Activated CD8-positive, alpha-beta T cell treated with anti-CD3 and anti-CD28 coated beads for 36 hours (primary cell): Measurements from ENCODE around the gene PPFIBP1. TPM values are rescaled to one million over a fixed set of nuclear protein-coding genes. Genes with fewer than 3 reads are reported as not detected.

Experiments
- ATAC-seq: fragments of 200-7000 bp; cut with Tn5 transposase; one replicate; pipeline ENCODE4 v1.10.0; 2021; ENCODE audit warnings: mild to moderate bottlenecking, moderate library complexity
- CTCF ChIA-PET: fragments of 350-600 bp; sonication (Branson Sonifier 250); formaldehyde crosslinking; loops from one replicate; lab custom pipeline; 2021; ENCODE audit warnings: antibody characterized with exemption; lab: Charles Lee
- POLR2A ChIA-PET: fragments of 350-600 bp; sonication (Branson Sonifier 250); formaldehyde crosslinking; loops from one replicate; lab custom pipeline; 2021; ENCODE audit warnings: antibody characterized with exemption; lab: Charles Lee
- DNase-seq: peaks from one replicate; pipeline ENCODE4 v3.0.0-alpha.2; 2020
- H3K27ac Mint-ChIP-seq: one replicate; pipeline ENCODE4 v1.8.0; 2021; ENCODE audit warnings: mild to moderate bottlenecking, mixed read lengths
- H3K27me3 Mint-ChIP-seq: one replicate; pipeline ENCODE4 v1.8.0; 2021; ENCODE audit warnings: mixed read lengths
- H3K36me3 Mint-ChIP-seq: one replicate; pipeline ENCODE4 v1.8.0; 2021; ENCODE audit warnings: low read depth, mixed read lengths
- H3K4me1 Mint-ChIP-seq: one replicate; pipeline ENCODE4 v1.8.0; 2021; ENCODE audit warnings: low read depth, mixed read lengths
- H3K4me3 Mint-ChIP-seq: one replicate; pipeline ENCODE4 v1.8.0; 2021; ENCODE audit warnings: mild to moderate bottlenecking, moderate library complexity, mixed read lengths
- H3K9me3 Mint-ChIP-seq: one replicate; pipeline ENCODE4 v1.8.0; 2021; ENCODE audit warnings: mixed read lengths
- CTCF ChIP-seq: fragments of 200-600 bp; IDR thresholded peaks from one replicate; pipeline ENCODE4 v1.8.0; 2022; ENCODE audit warnings: antibody characterized with exemption, mild to moderate bottlenecking
- intact Hi-C: fragments of 100-400 bp; cut with micrococcal nuclease; formaldehyde crosslinking; loops from one replicate; pipeline ENCODE4 v1.10.0; 2022
- total RNA-seq, 2 experiments: library from RNA; stranded (reverse); gene quantifications; one replicate each; pipeline ENCODE4 v1.2.3, GENCODE V29; 2021

The PPFIBP1 gene
- total RNA-seq, 2 experiments from 2014 or later = 6.6 to 8.8 TPM

GRCh38 chr12:27604431-27604830 is 80.4 kb downstream of the PPFIBP1 start:
- H3K27ac Mint-ChIP-seq = no peak overlapping the region
- no peak overlapping the region for H3K4me3 Mint-ChIP-seq
- H3K4me1 Mint-ChIP-seq = no peaks in the 10 kb centered on the region
- DNase-seq (no peak), ATAC-seq (no peak)
- peaks cover 2% of the 10 kb centered on the region for H3K27me3 Mint-ChIP-seq
- ChIA-PET CTCF (no interaction called here), POLR2A (interaction anchor here (0.8 kb wide), 1 partner anchor 116 kb away, joined by 3 read pairs; no protein-coding TSS in a partner anchor)
- H3K36me3 Mint-ChIP-seq = peaks cover 2% of the 10 kb centered on the region
- TF ChIP-seq CTCF = no peak
- intact Hi-C loops = no loop called here
- H3K9me3 Mint-ChIP-seq = peaks cover 3% of the 10 kb centered on the region

GRCh38 chr12:27606986-27607385 is 83.0 kb downstream of the PPFIBP1 start:
- no peak for DNase-seq
- intact Hi-C loops = no loop called here
- H3K4me1 Mint-ChIP-seq = no peaks in the 10 kb centered on the region
- peaks cover 2% of the 10 kb centered on the region for H3K36me3 Mint-ChIP-seq
- ChIA-PET CTCF (interaction anchor here (1.0 kb wide), 1 partner anchor 46 kb away, joined by 3 read pairs; no protein-coding TSS in a partner anchor), POLR2A (no interaction called here)
- no peak overlapping the region for H3K4me3 Mint-ChIP-seq
- TF ChIP-seq CTCF = no peak
- ATAC-seq = no peak
- no peaks in the 10 kb centered on the region for H3K27me3 Mint-ChIP-seq
- H3K9me3 Mint-ChIP-seq = peaks cover 3% of the 10 kb centered on the region
- H3K27ac Mint-ChIP-seq = no peak overlapping the region

- ATAC-seq (no peak), DNase-seq (no peak)
- intact Hi-C loops = no loop called here
- Mint-ChIP-seq H3K4me1 (no peaks in the 10 kb centered on the region), H3K27ac (no peak overlapping the region), H3K4me3 (no peak overlapping the region), H3K36me3 (peaks cover 2% of the 10 kb centered on the region), H3K9me3 (peaks cover 3% of the 10 kb centered on the region), H3K27me3 (no peaks in the 10 kb centered on the region)
- ChIA-PET CTCF (no interaction called here), POLR2A (no interaction called here)
- TF ChIP-seq CTCF = no peak
Measured at GRCh38 chr12:27607591-27607990, 83.6 kb downstream of the PPFIBP1 start.

GRCh38 chr12:27608890-27609289 is 84.9 kb downstream of the PPFIBP1 start:
- intact Hi-C loops = no loop called here
- ATAC-seq = no peak
- H3K4me1 Mint-ChIP-seq = no peaks in the 10 kb centered on the region
- POLR2A ChIA-PET = no interaction called here
- TF ChIP-seq CTCF = no peak
- CTCF ChIA-PET = no interaction called here
- no peak for DNase-seq
- H3K27me3 Mint-ChIP-seq = no peaks in the 10 kb centered on the region
- no peak overlapping the region for H3K4me3 Mint-ChIP-seq
- peaks cover 3% of the 10 kb centered on the region for H3K9me3 Mint-ChIP-seq
- peaks cover 2% of the 10 kb centered on the region for H3K36me3 Mint-ChIP-seq
- H3K27ac Mint-ChIP-seq = no peak overlapping the region

GRCh38 chr12:27610374-27610773 is 86.4 kb downstream of the PPFIBP1 start:
- ChIA-PET POLR2A (interaction anchor here (0.8 kb wide), 1 partner anchor 44 kb away, joined by 3 read pairs; no protein-coding TSS in a partner anchor), CTCF (interaction anchor here (0.8 kb wide), 1 partner anchor 11 kb away, joined by 3 read pairs; no protein-coding TSS in a partner anchor)
- ATAC-seq (no peak), DNase-seq (no peak)
- Mint-ChIP-seq H3K36me3 (no peaks in the 10 kb centered on the region), H3K4me3 (no peak overlapping the region), H3K27ac (no peak overlapping the region), H3K9me3 (no peaks in the 10 kb centered on the region), H3K27me3 (no peaks in the 10 kb centered on the region), H3K4me1 (no peaks in the 10 kb centered on the region)
- no peak for TF ChIP-seq CTCF
- intact Hi-C loops = no loop called here
